Measurements from ENCODE around the gene DENND11.

Gene DENND11

GRCh38 chr7:141676618-141677017, 25.3 kb downstream of the DENND11 start:
- no peak for DNase-seq

GRCh38 chr7:141675436-141676215, 26.3 kb downstream of the DENND11 start:
- no peak for DNase-seq

- no peak for DNase-seq
Measured at GRCh38 chr7:141674702-141675101, 27.3 kb downstream of the DENND11 start.

- DNase-seq: no peak
Measured at GRCh38 chr7:141674171-141674671, 27.7 kb downstream of the DENND11 start.

- no peak for DNase-seq
Measured at GRCh38 chr7:141673346-141673745, 28.6 kb downstream of the DENND11 start.

- no peak for DNase-seq
Measured at GRCh38 chr7:141671705-141672496, 30.1 kb downstream of the DENND11 start.

GRCh38 chr7:141668853-141669252, 33.1 kb downstream of the DENND11 start:
- DNase-seq: no peak

- no peak for DNase-seq
Measured at GRCh38 chr7:141666071-141666470, 35.9 kb downstream of the DENND11 start.

- no peak for DNase-seq
Measured at GRCh38 chr7:141665208-141666035, 36.5 kb downstream of the DENND11 start.

- no peak for DNase-seq
Measured at GRCh38 chr7:141664450-141664849, 37.5 kb downstream of the DENND11 start.

- no peak for DNase-seq
Measured at GRCh38 chr7:141663081-141663849, 38.7 kb downstream of the DENND11 start.

- no peak for DNase-seq
Measured at GRCh38 chr7:141660259-141660658, 41.7 kb downstream of the DENND11 start.

- DNase-seq: no peak
Measured at GRCh38 chr7:141659501-141659900, 42.5 kb downstream of the DENND11 start.

- DNase-seq: no peak
Measured at GRCh38 chr7:141654551-141654950, 47.4 kb downstream of the DENND11 start.

GRCh38 chr7:141652691-141653090, 49.3 kb downstream of the DENND11 start:
- no peak for DNase-seq

Data from activated CD8-positive, alpha-beta memory T cell treated with anti-CD3 and anti-CD28 coated beads for 24 hours (primary cell).